HG03159 (cell line): ENCODE measurements around the gene SYT7.

Source experiments
- ATAC-seq: cut with Tn5 transposase; IDR thresholded peaks from one replicate; pipeline ENCODE4 v1.9.1; 2021; ENCODE audit warnings: mild to moderate bottlenecking, moderate library complexity; ENCODE audit not compliant: unreplicated experiment

SYT7 gene

DNA sequence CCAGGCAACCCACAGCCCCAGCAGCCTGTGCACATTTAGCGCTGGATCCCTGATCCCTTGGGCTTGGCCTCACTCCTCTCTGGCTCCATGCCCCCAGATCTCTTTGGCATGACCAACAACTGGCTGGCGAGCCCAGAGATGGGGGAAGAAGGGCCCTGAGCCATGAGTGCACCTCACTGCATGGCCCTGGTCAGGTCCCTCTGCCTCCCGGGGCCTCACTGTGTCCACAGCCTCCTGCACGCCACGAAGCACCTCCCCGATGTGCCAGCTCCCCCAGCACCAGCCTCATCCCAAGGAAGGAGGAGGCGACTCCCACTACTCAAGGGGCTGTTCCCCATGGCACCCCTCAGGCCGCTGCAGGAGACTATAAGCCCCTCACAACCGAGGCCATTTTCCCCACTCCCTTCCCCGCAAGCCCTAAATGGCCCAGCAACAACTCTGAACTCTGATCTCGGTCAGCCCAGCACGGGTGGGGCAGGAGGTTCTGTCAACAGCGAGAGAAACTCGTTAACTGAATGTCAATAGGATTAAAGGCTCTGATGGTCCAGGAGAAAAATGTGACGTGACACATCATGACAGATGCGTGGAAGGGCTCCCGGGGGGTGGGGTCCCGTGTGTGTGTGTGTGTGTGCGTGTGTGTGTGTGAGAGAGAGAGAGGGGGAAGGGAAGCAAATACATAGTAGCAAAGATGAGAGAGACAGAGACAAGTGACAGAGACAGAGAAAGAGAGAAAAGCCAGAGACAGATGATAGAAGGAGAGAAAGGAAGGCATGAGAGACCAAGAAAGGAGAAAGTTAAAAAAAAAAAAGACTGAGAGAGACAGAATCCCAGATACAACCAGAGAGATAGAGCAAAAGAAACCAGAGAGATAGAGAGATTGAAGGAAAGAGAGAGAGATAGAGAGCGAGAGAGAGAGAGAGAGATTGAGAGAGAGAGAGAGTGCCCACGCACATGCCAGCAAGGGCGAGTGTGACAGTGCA is 28.4 kb upstream of the SYT7 start:
- ATAC-seq, result no peak

- ATAC-seq, result no peak
Measured at GRCh38 chr11:61607920-61608599, 27.2 kb upstream of the SYT7 start.

DNA sequence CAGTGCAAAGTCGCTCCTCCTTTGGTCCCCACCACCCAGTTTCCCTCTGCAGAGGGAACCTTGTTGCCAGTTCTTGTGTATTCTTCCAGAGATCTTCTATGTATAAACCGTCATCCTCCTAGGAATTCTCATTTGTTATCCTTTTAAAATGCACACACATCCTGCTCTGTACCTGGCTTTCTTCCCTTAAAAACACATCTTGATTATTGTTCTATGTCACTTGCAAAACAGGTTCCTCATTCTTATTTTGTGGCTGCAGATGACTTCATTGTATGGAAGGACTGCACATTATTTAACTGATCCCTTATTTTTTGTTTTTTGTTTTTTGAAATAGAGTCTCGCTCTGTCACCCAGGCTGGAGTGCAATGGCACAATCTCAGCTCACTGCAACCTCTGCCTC is 26.6 kb upstream of the SYT7 start:
- no peak for ATAC-seq

DNA sequence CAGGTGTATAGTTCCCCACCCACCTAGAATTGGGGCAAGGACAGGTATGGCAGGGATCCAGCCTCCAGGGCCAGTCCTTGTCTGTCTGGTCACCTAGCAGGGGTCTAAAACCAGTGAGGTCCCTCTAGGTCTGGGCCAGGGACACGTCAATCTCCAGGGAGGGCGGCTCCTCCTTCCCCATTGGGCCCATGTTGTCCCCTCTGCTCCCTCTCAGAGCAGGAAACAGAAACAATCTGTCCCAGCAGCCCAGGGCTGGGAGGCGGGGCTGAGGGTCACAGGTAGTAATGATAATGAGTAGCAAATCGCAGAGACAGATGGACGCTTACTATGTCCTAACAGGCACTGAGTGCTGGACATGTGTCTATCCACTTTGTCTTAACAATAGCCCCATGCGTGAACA is 22.8 kb upstream of the SYT7 start:
- no peak for ATAC-seq

- ATAC-seq, result no peak
Measured at GRCh38 chr11:61602775-61603569, 22.1 kb upstream of the SYT7 start.

DNA sequence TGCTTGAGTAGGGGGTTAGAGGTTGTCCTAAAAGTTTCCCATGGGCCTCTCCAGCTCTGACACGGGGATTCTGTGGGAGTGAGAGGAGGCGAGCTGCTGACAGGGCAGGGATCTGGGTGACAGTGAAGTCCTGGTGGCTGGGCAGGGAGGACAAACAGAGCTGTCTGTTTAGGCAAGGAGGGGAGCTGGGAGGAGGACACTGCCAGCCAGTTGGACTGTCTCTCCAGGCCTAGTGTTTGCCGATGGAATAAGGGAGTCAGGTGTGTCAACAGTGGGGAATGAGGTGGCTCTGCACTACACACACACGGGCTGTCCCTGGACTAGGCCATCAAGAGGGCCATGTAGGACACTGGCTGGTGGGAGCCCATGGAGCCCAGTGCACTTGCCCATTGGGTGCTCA is 20.6 kb upstream of the SYT7 start:
- ATAC-seq, result no peak

- ATAC-seq, result no peak
Measured at GRCh38 chr11:61599968-61600710, 19.3 kb upstream of the SYT7 start.

- no peak for ATAC-seq
Measured at GRCh38 chr11:61598886-61599868, 18.3 kb upstream of the SYT7 start.

GRCh38 chr11:61598374-61598773 is 17.5 kb upstream of the SYT7 start:
- ATAC-seq, result no peak

DNA sequence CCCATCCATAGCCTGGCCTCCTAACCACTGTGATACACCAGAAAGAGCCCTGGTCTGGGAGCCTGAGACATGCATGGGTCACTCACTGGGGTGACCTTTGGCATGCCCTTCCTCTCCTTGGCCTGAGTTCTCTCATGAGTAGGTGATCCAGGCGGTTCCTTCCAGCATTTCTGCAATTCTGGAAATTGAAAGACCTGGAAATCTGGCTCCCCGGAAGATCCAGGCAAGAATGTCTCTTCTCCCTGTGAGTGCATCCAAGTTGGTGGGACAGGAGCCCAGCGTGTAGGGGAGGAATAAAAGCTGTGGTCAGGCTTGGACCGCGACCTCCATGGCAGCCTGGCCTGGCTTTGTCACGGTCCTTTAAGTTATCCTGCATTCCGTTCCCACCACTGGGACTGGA is 16.1 kb upstream of the SYT7 start:
- no peak for ATAC-seq

DNA sequence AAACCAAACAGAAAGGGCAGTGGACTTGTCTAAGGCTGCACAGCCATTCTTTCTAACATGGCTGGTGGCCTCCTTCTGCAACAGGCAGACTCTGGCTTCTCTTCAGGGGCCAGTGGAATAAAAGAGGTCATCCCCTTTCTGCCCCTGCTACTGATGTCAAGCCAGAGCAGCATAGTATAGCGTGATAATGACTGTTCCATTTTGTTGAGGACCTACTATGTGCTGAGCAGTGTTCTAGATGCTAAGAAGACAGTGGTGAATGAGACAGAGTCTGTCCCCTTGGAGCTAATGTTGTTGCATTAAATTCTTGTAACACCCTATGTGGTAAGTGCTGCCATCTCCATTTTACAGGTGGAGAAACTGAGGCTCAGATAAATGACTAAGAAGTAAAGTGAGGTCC is 15.7 kb upstream of the SYT7 start:
- ATAC-seq, result no peak

- no peak for ATAC-seq
Measured at GRCh38 chr11:61594907-61595257, 14.0 kb upstream of the SYT7 start.

- ATAC-seq, result no peak
Measured at GRCh38 chr11:61593151-61593550, 12.3 kb upstream of the SYT7 start.

DNA sequence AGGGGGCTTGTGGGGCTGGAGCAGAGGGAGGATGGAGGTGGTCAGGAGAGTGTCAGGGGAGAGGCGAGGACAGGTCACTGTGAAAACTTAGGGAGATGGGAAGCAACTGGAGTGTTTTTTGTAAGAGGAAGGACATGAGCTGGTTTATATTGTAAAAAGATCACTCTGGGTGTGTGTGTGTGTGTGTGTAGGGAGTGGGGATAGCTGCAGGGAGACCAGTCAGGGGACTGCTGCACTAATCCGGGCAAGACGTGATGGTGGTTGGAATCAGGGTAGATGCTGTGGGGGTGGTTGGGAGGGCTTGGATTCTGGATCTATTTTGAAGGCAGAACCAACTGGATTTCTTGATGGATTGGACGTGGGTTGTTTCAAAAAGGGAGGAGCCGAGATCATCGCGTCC is 11.3 kb upstream of the SYT7 start:
- ATAC-seq, result no peak

- ATAC-seq, result no peak
Measured at GRCh38 chr11:61589961-61590360, 9.1 kb upstream of the SYT7 start.

DNA sequence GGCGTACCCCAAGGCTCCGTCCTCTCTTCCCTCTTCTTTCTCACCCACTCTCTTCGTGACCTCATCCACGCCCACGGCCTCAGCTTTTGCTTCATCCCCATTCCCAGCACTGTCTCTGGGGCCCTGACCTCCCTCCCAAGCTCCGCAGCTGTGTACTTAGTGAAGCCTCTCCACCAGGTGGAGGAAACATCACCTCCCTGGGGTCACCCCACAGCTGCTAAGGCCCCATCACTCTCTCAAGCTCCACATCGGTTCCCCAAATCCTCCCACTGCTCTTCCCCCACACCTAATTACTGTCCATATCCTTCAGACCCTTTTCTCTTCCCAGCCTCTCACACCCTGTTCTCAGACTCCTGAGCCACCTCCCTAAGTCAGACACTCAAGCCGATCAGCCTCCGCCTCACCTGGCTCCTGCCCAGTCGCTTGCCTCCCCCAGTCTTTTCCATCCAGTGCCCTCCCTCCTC is 7.9 kb upstream of the SYT7 start:
- no peak for ATAC-seq

DNA sequence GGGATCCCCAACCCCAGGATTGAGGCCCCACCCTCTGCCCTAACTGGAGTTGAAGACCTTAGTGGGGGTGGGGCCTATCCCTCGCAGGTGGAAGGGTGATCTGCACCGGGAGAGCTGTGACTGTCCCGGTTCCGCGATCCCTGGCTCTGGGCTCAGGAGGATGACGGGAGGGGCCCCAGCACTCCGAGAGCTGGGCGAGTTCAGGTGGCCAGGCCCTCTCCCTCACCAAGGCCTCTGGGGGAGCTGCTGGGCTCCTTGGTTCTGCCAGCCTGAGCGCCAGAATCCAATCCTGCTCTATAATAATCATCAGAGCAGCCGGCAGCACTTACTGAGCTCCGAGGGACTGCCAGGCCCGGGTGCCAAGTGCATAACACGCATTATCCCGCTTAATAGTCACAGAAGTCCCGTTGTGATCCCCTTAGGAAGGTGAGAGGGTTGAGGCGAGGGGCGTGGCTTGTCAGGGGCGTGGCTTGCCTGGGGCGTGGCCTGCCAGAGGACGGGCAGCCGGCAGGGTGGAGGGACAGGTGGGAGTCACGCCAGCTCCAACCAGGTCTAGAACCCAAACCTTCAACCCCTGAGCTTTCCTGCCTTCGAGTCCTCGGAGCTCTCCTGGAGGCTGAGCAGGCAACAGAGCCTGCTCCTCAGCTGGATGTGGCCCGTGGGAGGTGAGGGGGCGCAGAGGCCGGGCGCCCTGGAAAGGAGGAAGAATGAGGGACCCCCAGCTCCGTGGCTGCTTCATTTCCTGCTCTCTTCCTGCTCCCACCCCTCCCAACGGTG is 7.3 kb upstream of the SYT7 start:
- no peak for ATAC-seq

DNA sequence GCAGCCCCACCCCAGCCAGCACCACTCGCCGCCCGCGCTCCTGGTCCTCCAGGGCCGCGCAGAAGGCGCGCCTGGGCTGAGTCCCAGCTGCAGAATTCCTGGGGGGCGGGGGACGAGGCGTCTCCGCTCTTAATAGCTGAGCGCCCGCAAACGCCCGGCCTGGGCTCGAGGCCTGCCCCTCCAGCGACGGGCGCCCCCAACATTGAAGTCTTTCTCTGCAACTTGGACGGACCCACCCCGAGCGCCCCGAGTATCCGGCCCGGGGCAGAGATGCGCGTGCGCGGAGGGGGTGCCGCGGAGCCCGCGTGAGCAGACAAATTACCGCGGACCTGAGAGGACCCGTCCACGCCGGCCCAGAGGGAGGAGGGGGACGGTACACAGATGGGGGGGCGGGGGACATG is 6.7 kb upstream of the SYT7 start:
- ATAC-seq, result no peak
